ENCODE measurements around the gene RBM38. TPM values are rescaled to one million over a fixed set of nuclear protein-coding genes. Genes with fewer than 3 reads are reported as not detected.

RBM38 gene
- total and polyA plus RNA-seq, 2 of the 13 experiments (the other 11 are each of a cell fraction or from before 2014, with no cell fraction given) = 24.2 to 34.2 TPM

DNA sequence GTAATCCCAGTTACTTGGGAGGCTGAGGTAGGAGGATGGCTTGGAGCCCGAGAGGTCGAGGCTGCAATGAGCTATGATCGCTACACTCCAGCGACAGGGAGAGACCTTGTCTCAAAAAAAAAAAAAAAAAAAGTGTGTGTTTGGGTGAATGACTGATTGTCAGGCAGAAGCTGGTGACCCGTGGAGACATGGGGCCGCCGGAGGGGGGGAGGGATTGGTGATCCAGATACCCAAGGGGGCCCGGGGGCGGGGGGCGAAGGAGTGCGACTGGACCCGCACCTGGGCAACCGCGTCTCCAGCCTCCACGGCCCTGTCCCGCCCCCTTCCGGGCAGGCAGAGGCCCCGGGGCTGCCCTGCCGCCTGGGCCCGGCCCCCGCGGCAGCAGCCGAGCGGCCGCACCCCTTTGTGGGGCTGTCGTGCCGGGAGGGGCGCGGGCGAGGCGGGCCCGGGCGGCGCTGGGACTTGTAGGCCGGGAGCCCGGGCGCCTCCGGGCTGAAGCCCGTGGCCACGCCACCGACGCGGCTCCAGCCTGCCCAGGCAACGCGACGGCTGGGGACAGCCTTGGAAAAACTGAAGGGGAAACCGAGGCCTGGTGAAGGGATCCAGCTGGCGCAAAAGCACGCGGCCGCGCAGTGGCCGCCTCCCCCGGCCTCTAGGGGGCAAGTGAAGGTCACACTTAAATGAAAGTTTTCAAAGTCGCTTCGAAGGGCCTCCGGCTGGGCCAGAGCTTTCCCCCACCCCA is 2.1 kb upstream of the RBM38 start (continued):
- TF ChIP-seq POLR2G (IDR thresholded peaks at IDR 0.05; ENCODE audit: low read depth, low read length) (peak; percentile 74), ZNF766 (CRISPR knock-in tag; IDR thresholded peaks at IDR 0.05; ENCODE audit: borderline replicate concordance) (0 out of 2 replicates have a peak, but pooled peaks have one; percentile 23), PHF8 (CRISPR knock-in tag; IDR thresholded peaks at IDR 0.05) (peak; percentile 57; the same call in 1 of the 2 replicates), ZNF768 (CRISPR knock-in tag; IDR thresholded peaks at IDR 0.05) (0 out of 2 replicates have a peak, but pooled peaks have one; percentile 8), HOXA3 (CRISPR knock-in tag; IDR thresholded peaks at IDR 0.05) (peak; percentile 42; the same call in 1 of the 2 replicates), HCFC1 (IDR thresholded peaks at IDR 0.05; ENCODE audit: low read depth, low read length) (peak; percentile 72), SIN3A (IDR thresholded peaks at IDR 0.05; ENCODE audit: borderline replicate concordance, low read depth, low read length) (no peak), ZMYM3 (CRISPR knock-in tag; IDR thresholded peaks at IDR 0.05) (peak; percentile 55; the same call in 1 of the 2 replicates), ZNF446 (CRISPR knock-in tag; IDR thresholded peaks at IDR 0.05) (peak; percentile 48; the same call in 1 of the 2 replicates), MEIS1 (CRISPR knock-in tag; IDR thresholded peaks at IDR 0.05; ENCODE audit: borderline replicate concordance) (0 out of 2 replicates have a peak, but pooled peaks have one; percentile 16), ZNF143 (CRISPR knock-in tag; IDR thresholded peaks at IDR 0.05) (peak; percentile 82), ZNF510 (CRISPR knock-in tag; IDR thresholded peaks at IDR 0.05; ENCODE audit: low read depth) (no peak)
- TF ChIP-seq, protein P1, sequence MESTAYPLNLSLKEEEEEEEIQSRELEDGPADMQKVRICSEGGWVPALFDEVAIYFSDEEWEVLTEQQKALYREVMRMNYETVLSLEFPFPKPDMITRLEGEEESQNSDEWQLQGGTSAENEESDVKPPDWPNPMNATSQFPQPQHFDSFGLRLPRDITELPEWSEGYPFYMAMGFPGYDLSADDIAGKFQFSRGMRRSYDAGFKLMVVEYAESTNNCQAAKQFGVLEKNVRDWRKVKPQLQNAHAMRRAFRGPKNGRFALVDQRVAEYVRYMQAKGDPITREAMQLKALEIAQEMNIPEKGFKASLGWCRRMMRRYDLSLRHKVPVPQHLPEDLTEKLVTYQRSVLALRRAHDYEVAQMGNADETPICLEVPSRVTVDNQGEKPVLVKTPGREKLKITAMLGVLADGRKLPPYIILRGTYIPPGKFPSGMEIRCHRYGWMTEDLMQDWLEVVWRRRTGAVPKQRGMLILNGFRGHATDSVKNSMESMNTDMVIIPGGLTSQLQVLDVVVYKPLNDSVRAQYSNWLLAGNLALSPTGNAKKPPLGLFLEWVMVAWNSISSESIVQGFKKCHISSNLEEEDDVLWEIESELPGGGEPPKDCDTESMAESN (CRISPR knock-in tag; conservative IDR thresholded peaks at IDR 0.05) = 0 out of 2 replicates have a peak, but pooled peaks have one; percentile 30
- TF ChIP-seq, protein P2, sequence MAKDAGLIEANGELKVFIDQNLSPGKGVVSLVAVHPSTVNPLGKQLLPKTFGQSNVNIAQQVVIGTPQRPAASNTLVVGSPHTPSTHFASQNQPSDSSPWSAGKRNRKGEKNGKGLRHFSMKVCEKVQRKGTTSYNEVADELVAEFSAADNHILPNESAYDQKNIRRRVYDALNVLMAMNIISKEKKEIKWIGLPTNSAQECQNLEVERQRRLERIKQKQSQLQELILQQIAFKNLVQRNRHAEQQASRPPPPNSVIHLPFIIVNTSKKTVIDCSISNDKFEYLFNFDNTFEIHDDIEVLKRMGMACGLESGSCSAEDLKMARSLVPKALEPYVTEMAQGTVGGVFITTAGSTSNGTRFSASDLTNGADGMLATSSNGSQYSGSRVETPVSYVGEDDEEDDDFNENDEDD (CRISPR knock-in tag; IDR thresholded peaks at IDR 0.05; ENCODE audit: borderline replicate concordance) = 0 out of 2 replicates have a peak, but pooled peaks have one; percentile 11
- TF ChIP-seq, protein P3, sequence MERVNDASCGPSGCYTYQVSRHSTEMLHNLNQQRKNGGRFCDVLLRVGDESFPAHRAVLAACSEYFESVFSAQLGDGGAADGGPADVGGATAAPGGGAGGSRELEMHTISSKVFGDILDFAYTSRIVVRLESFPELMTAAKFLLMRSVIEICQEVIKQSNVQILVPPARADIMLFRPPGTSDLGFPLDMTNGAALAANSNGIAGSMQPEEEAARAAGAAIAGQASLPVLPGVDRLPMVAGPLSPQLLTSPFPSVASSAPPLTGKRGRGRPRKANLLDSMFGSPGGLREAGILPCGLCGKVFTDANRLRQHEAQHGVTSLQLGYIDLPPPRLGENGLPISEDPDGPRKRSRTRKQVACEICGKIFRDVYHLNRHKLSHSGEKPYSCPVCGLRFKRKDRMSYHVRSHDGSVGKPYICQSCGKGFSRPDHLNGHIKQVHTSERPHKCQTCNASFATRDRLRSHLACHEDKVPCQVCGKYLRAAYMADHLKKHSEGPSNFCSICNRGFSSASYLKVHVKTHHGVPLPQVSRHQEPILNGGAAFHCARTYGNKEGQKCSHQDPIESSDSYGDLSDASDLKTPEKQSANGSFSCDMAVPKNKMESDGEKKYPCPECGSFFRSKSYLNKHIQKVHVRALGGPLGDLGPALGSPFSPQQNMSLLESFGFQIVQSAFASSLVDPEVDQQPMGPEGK (CRISPR knock-in tag; IDR thresholded peaks at IDR 0.05) = peak; percentile 86
- TF ChIP-seq, protein P4, sequence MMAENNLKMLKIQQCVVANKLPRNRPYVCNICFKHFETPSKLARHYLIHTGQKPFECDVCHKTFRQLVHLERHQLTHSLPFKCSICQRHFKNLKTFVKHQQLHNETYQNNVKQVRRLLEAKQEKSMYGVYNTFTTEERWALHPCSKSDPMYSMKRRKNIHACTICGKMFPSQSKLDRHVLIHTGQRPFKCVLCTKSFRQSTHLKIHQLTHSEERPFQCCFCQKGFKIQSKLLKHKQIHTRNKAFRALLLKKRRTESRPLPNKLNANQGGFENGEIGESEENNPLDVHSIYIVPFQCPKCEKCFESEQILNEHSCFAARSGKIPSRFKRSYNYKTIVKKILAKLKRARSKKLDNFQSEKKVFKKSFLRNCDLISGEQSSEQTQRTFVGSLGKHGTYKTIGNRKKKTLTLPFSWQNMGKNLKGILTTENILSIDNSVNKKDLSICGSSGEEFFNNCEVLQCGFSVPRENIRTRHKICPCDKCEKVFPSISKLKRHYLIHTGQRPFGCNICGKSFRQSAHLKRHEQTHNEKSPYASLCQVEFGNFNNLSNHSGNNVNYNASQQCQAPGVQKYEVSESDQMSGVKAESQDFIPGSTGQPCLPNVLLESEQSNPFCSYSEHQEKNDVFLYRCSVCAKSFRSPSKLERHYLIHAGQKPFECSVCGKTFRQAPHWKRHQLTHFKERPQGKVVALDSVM (CRISPR knock-in tag; IDR thresholded peaks at IDR 0.05) = peak; percentile 94
- TF ChIP-seq, protein P5, sequence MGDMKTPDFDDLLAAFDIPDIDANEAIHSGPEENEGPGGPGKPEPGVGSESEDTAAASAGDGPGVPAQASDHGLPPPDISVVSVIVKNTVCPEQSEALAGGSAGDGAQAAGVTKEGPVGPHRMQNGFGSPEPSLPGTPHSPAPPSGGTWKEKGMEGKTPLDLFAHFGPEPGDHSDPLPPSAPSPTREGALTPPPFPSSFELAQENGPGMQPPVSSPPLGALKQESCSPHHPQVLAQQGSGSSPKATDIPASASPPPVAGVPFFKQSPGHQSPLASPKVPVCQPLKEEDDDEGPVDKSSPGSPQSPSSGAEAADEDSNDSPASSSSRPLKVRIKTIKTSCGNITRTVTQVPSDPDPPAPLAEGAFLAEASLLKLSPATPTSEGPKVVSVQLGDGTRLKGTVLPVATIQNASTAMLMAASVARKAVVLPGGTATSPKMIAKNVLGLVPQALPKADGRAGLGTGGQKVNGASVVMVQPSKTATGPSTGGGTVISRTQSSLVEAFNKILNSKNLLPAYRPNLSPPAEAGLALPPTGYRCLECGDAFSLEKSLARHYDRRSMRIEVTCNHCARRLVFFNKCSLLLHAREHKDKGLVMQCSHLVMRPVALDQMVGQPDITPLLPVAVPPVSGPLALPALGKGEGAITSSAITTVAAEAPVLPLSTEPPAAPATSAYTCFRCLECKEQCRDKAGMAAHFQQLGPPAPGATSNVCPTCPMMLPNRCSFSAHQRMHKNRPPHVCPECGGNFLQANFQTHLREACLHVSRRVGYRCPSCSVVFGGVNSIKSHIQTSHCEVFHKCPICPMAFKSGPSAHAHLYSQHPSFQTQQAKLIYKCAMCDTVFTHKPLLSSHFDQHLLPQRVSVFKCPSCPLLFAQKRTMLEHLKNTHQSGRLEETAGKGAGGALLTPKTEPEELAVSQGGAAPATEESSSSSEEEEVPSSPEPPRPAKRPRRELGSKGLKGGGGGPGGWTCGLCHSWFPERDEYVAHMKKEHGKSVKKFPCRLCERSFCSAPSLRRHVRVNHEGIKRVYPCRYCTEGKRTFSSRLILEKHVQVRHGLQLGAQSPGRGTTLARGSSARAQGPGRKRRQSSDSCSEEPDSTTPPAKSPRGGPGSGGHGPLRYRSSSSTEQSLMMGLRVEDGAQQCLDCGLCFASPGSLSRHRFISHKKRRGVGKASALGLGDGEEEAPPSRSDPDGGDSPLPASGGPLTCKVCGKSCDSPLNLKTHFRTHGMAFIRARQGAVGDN (CRISPR knock-in tag; IDR thresholded peaks at IDR 0.05) = peak; percentile 75
